Tibial nerve (tissue), 4 donors: Measurements from ENCODE around the gene FAM107B.

ENCODE experiments used
- CTCF ChIP-seq, 5 experiments: fragments of 200-600 bp in 3 of 5; fragments of 450-650 bp in 2 of 5; sonication (generic) in 3 of 5; IDR thresholded peaks; one replicate each; pipeline ENCODE4 v1.5.1; 2016 to 2019; ENCODE audit warnings: antibody characterized with exemption in 5 of 5, mild to moderate bottlenecking in 3 of 5, moderate library complexity in 2 of 5
- EP300 ChIP-seq, 2 donors: sonication (generic); formaldehyde crosslinking; IDR thresholded peaks; one replicate each; pipeline ENCODE4 v1.6.1; 2017; ENCODE audit warnings: antibody characterized with exemption in 2 of 2, mild to moderate bottlenecking in 1 of 2
- POLR2A ChIP-seq, 2 donors: fragments of 450-650 bp; IDR thresholded peaks; one replicate each; pipeline ENCODE4 v1.6.1; 2017; ENCODE audit warnings: antibody characterized with exemption in 2 of 2, mild to moderate bottlenecking in 2 of 2, moderate library complexity in 2 of 2

- no peak for TF ChIP-seq CTCF (IDR thresholded peaks at IDR 0.05)
- TF ChIP-seq POLR2A (IDR thresholded peaks at IDR 0.05), result no peak
- no peak for TF ChIP-seq EP300 (IDR thresholded peaks at IDR 0.05)
Measured at GRCh38 chr10:14665304-14665703, 109.4 kb downstream of the FAM107B start.
